Cardiac fibroblast (primary cell): ENCODE results near the gene LDHB.

Experiments used
- DNase-seq, 2 donors: peaks; one replicate each; pipeline versions ENCODE4 v3.0.0 to v3.0.0-alpha.2; 2010; ENCODE audit warnings: low read depth in 2 of 2
- H3K4me3 ChIP-seq, 2 donors: replicated peaks in 1 of 2; 1 replicate in 1 of 2; 2 replicates in 1 of 2; pipeline ENCODE4 v1.5.1; 2011; ENCODE audit warnings: low read depth in 2 of 2, low read length in 2 of 2, mild to moderate bottlenecking in 2 of 2, moderate library complexity in 1 of 2
- CTCF ChIP-seq: IDR thresholded peaks from one replicate; pipeline ENCODE4 v1.5.1; 2011; ENCODE audit warnings: low read depth, mild to moderate bottlenecking, low read length, inconsistent platforms

Gene LDHB

GRCh38 chr12:21694660-21695059 lies 37.0 kb upstream of the LDHB start:
- TF ChIP-seq CTCF: no peak
- DNase-seq: no peak
- no peak overlapping the region for H3K4me3 ChIP-seq

GRCh38 chr12:21691515-21691914 lies 33.9 kb upstream of the LDHB start:
- no peak overlapping the region for H3K4me3 ChIP-seq
- TF ChIP-seq CTCF: no peak
- no peak for DNase-seq

- no peak for TF ChIP-seq CTCF
- H3K4me3 ChIP-seq: no peak overlapping the region
- no peak for DNase-seq
Measured at GRCh38 chr12:21690704-21691368, 33.2 kb upstream of the LDHB start.

- no peak for DNase-seq
- H3K4me3 ChIP-seq: no peak overlapping the region
- no peak for TF ChIP-seq CTCF
Measured at GRCh38 chr12:21683115-21683514, 25.5 kb upstream of the LDHB start.

GRCh38 chr12:21678959-21679358 lies 21.3 kb upstream of the LDHB start:
- no peak for TF ChIP-seq CTCF
- H3K4me3 ChIP-seq: no peak overlapping the region
- no peak for DNase-seq

- no peak for TF ChIP-seq CTCF
- no peak for DNase-seq
- no peak overlapping the region for H3K4me3 ChIP-seq
Measured at GRCh38 chr12:21677622-21678277, 20.1 kb upstream of the LDHB start.
